HG02970 (cell line): Measurements from ENCODE around the gene CEP112.

ENCODE experiments used
- ATAC-seq: cut with Tn5 transposase; IDR thresholded peaks from one replicate; pipeline ENCODE4 v1.9.1; 2021; ENCODE audit warnings: mild to moderate bottlenecking, moderate library complexity, moderate number of reproducible peaks; ENCODE audit not compliant: unreplicated experiment, low FRiP score

CEP112 gene

DNA sequence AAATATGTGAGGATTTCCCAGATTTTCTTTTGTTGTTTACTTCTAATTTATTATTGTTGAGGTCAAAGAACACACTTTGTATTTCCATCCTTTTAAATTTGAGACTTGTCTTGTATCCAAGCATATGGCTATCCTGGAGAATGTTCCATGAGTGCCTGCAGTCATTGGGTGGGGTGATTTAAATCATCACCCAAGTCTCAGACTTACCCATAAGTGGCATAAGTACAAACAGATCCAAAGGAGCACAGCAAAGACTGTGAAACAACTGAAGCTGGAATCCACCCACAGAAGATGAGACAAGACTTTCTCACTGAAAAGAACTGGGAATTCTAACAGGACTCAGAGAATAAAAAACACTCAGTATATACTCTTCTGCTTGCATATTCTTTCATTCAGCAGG, 239.9 kb downstream of the CEP112 start:
- ATAC-seq: no peak

GRCh38 chr17:65947831-65948230, 244.1 kb downstream of the CEP112 start:
- no peak for ATAC-seq

DNA sequence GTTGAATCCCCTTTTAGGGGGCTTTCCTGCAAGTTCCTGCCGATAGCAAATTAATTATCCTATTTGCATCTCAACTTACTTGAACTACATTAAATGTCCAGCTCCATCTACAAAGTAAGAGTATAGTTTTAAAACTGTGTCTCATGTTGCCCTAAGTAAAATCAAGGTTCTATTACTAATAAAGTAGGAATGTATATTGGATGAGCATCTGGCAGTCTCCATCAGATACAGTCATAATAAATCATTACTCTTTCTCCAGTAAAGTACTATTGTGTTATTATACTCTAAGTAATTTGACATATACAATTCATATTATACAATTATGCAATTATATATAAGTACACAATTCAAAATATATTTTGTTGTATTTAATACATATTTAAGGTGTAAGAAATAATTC, 249.3 kb downstream of the CEP112 start:
- no peak for ATAC-seq

DNA sequence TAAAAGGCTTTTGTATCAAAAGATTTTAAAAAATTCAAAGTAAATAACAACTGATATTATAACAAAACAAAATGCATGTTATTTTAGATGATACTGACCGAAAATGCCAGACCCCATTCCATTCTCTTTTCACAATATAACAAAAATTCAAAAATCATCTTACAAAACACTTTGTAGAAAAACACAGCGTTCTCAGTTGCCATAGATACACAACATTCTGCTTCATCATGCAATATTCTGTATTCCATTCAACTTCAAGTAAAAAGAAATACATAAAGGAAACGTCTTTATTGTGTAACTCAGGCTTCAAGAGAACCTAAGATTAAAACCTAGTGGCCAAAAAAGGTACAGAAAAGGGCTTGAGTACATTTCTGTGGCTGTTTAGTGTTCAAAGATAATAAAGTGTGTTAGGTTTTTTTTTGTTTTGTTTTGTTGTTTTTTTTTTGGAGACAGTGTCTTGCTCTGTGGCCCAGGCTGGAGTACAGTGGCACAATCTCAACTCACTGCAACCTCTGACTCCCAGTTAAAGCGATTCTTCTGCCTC, 250.5 kb downstream of the CEP112 start:
- no peak for ATAC-seq

GRCh38 chr17:65936013-65936412, 255.9 kb downstream of the CEP112 start:
- ATAC-seq: no peak

DNA sequence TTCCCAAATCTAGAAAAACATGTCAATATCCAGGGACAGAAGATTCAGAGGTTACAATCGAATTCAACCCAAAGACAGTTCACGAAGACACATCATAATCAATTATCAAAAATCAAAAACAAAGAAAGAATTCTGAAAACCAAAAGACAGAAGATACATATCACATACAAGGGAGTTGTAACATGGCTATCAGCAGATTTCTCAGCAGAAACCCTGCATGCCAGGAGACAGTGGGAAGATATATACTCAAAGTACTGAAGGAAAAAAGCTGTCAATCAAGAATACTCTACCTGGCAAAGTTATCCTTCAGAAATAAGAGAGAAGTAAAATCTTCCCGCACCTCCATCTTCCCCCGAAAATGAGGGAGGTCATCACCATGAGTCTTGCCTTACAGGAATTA, 258.6 kb downstream of the CEP112 start:
- no peak for ATAC-seq

- no peak for ATAC-seq
These were observed 260.4 kb downstream of the CEP112 start for GRCh38 chr17:65931246-65932149.

DNA sequence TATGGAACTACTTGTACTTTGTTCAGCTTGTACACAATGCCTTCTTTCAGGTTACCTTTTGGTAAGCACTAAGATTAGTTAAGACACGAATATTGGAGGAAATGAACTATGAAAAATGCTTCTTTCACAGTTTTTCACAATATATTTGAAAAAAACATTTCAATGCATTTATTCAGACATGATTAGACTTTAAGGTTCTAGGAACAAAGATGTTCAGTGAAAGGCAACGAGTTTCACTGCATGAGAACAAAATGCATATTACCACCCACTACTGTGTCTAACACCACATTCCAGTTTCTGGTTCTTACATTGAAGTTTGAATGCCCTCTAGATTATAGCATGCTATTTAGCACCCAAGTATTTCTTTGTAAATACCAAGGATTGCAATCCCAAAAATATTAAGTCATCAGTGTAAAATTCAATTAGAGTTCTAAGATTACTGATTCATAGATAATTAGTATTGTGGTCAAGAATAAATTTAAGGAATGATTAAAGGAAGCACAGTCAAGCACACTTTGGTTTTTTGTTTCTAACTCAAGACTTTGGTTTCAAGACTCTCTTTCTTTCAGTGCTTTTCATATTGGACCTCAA, 261.7 kb downstream of the CEP112 start:
- no peak for ATAC-seq

DNA sequence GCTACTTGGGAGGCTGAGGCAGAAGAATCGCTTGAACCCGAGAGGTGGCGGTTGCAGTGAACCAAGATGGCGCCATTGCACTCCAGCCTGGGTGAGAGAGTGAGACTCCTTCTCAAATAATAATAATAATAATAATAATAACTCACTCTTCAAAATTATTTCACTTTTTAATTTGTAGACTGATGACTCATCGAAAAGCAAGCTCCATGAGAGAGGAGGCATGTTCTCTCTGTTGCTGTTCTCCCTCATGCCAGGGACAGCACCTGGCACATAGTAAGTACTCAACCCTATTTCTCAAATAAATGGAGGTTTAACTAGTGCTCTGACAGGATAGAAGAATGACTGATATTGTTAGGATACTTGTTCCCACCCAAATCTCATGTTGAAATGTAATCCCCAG, 265.3 kb downstream of the CEP112 start:
- no peak for ATAC-seq

DNA sequence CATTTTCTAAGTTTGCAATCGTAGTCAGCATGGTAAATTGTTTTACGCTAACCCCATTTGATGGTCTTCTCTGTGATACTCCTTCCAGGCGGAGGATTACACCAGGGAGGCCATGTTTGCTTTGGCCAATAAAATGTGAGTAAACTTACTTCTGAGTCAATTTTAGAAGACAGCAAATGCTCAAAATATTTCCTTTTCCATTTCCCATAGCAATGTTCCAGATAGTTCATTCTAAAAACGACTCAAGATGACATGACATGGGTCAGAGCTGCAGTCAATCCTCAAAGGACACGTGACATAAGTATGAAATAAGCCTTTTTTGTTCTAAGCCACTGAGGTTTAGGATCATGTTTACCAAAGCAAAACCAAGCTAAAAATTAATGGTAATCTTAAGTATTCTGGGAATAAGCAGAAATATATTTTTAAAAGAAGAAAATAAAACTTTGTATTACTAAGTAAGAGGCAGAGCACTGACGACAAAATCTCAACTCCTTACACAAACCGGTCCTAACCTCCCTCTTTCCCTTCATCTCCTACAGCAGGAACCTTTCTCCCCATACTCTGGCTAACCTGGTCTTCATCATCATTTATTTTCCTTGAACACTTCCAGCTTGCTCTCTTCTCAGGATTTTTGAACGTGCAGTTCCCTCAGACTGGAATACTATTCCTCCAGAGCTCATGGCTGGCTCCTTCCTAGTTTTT, 266.2 kb downstream of the CEP112 start:
- no peak for ATAC-seq

DNA sequence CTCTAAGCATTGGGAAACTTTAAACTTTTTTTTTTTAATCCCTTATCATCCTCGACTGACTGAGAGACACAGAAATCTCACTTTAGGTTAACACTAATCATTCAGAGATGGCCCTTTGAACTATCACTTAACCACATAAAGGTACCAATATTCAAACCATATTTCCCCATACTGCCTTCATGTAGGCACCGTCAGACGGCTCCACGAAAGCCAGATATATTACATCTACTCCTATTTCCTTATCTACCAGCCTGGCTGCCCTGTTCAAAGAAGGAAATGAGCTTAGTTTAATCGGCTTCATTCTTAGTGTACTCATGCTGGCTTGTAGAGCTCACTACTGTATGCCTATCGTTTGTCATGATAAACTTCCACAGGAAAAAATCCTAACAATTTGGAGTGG, 270.9 kb downstream of the CEP112 start:
- ATAC-seq: no peak

GRCh38 chr17:65918916-65919315, 273.0 kb downstream of the CEP112 start:
- ATAC-seq: no peak

DNA sequence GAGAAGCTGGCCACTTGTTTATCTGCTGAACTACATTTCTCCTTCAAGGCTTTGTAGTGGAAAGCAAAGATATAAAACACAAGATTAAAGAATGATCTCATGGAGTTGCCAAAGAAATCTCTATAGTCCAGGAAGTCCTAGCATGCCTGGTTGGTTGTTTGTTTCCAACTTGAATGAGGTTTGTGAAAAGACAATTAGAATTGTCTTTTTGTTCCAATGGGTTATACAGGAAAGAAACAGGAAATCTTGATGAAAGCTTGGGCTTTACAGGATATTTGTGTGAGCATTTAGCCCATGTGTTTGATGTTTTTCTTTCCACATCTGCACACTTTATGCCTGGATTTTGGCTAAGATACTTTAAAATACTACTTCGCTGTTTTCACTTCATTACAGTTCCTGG, 273.4 kb downstream of the CEP112 start:
- no peak for ATAC-seq

GRCh38 chr17:65917560-65917959, 274.4 kb downstream of the CEP112 start:
- no peak for ATAC-seq

DNA sequence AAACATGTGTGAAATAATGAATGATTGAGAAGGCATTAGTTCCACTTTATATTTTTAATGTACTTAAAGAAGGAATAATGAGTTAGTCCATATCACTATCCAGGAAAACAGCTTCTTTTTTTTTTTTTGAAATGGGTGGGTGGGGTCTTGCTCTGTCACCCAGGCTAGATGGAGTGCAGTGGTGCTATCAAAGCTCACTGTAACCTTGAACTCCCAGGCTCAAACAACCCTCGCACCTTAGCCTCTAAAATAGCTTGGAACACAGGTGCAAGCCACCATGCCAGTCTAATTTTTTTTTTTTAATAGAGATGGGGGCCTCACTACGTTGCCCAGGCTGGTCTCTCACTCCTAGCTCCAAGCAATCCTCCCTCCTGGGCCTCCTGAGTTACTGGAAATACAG, 275.5 kb downstream of the CEP112 start:
- no peak for ATAC-seq

GRCh38 chr17:65914784-65915342, 277.1 kb downstream of the CEP112 start:
- peak; percentile 81 for ATAC-seq

DNA sequence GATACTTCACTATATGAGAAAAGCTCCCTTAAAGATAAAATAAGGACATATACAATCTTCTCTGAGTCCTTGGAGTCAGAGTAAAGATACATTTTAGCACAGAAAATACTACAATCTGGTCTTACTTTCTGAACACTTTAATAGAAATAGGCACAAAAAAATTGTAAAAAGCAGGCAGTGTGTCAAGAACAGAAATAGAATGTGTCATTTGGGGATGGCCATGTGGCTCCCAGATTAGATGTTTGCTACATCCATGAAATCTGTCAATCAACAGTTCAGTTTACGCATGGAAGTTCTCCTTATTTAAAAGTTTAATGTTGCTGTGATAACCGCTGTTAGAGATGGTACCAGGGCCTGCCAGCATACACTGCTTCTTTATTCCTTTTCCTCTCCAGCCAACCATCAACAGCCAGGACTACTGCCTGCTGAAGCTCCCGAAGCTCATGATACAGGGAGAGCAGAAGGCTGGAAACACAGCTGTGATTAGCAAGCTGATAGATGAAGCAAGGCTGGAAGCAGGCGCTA, 278.5 kb downstream of the CEP112 start:
- no peak for ATAC-seq

GRCh38 chr17:65910836-65911235, 281.1 kb downstream of the CEP112 start:
- ATAC-seq: no peak

DNA sequence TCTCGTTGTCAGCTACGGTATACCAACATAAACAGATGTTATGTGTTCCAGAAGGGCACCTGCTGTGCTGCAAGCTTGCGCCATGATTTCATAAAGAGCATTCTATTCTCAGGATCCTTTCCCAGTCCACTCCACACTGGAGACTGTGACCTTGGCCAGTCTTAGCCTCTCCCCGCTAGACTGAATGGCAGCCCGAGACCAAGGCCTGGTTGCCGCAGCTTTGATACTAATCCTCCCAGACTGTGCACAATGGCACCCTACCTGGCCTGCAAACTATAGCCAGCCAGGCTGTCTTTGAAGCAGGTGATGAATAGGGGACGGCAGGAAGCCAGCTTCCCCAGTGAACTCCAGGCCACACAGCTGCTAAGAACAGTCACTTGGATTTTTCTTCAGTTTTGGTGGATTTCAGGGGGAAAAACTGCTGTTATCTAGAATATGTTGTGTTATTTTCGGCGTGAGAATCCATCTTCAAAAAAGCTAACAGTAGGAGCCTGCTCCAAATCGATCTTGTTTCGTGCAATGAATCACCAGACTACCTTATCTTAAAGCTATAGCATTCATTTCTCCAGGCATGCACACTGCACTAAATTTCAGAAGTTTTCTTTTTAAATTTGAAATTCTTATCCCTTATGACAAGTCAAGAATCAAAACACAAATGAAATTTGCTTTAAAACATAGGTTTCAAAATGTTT, 289.0 kb downstream of the CEP112 start:
- no peak for ATAC-seq

- ATAC-seq: no peak
These were observed 289.8 kb downstream of the CEP112 start for GRCh38 chr17:65902155-65902554.
